GM19395 (cell line): ENCODE data around the gene LBHD1.
"Not testable (repeated sequence)": the region's sequence is repeated elsewhere in the genome, so short reads cannot be mapped to it uniquely, and the experiment has no call there.

Experiments
- ATAC-seq: cut with Tn5 transposase; IDR thresholded peaks from one replicate; pipeline ENCODE4 v1.9.1; 2021; ENCODE audit warnings: mild to moderate bottlenecking, moderate library complexity; ENCODE audit not compliant: unreplicated experiment

The LBHD1 gene

DNA sequence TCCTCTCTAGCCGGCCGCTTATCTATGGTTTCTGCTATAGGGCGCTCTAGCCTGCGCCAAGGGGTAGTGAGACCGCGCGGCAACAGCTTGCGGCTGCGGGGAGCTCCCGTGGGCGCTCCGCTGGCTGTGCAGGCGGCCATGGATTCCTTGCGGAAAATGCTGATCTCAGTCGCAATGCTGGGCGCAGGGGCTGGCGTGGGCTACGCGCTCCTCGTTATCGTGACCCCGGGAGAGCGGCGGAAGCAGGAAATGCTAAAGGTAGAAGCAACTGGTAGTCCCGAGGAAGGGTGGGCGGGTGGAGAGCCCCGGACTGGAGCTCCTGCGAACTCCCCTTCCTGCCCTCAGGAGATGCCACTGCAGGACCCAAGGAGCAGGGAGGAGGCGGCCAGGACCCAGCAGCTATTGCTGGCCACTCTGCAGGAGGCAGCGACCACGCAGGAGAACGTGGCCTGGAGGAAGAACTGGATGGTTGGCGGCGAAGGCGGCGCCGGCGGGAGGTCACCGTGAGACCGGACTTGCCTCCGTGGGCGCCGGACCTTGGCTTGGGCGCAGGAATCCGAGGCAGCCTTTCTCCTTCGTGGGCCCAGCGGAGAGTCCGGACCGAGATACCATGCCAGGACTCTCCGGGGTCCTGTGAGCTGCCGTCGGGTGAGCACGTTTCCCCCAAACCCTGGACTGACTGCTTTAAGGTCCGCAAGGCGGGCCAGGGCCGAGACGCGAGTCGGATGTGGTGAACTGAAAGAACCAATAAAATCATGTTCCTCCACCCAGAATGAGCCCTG is at the start of gene LBHD1, which contains the start of gene UQCC3:
Gene LBHD1 (minus strand): TSS at position 660 of the 782 bp plus-strand sequence. CDS start 2,236 bp downstream, outside the sequence.
Gene UQCC3 (plus strand): TSS at position 66 of the 782 bp plus-strand sequence. CDS start 73 bp downstream, at position 139.
- peak; percentile 63 for ATAC-seq

DNA sequence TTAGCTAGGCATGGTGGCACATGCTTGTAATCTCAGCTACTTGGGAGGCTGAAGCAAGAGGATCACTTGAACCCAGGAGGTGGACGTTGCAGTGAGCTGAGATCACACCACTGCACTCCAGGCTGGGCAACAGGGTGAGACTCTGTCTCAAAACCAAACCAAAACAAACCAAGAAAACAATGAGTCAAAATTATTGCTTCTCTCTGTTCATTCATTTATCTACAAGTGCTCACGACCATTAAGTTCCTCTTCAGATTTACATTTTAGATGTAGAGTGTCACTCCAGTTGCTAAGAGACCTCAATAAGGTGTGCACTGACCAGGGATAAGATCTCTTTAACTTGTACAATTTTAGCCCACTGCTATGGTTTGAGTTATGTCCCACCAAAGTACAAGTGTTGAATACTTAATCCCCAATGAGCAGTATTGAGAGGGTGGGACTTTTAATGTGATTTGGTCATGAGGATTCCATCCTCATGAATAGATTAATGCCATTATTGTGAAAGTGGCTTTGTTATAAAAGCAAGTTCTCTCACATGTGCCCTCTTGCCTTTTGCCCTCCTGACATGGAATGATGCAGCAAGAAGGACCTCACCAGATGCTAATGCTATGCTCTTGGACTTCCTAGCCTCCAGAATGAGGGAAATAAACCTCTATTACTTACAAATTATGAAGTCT is 47.4 kb upstream of the LBHD1 start:
- no peak for ATAC-seq

DNA sequence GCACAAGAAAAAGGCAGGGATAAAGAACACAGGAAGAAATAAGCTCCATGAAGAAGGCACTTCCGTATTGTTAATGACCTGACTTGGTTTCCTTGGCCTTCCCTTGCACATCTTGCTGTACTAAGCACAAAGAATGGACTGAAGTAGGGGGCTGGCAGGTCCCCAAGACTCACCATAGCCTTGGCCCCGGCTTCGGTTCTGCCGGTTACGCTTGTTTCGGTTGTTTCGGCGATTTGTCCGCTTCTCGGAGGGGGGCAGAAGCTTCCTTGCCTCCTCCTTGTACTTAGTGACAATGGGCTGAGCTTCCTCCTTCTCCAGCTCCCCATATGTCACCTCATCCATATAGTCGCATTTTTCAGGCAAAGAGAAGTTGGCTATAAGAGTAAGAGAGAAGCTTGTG is 44.7 kb upstream of the LBHD1 start:
- ATAC-seq, result no peak

- no peak for ATAC-seq
These were observed 44.1 kb upstream of the LBHD1 start for GRCh38 chr11:62716206-62716605.

DNA sequence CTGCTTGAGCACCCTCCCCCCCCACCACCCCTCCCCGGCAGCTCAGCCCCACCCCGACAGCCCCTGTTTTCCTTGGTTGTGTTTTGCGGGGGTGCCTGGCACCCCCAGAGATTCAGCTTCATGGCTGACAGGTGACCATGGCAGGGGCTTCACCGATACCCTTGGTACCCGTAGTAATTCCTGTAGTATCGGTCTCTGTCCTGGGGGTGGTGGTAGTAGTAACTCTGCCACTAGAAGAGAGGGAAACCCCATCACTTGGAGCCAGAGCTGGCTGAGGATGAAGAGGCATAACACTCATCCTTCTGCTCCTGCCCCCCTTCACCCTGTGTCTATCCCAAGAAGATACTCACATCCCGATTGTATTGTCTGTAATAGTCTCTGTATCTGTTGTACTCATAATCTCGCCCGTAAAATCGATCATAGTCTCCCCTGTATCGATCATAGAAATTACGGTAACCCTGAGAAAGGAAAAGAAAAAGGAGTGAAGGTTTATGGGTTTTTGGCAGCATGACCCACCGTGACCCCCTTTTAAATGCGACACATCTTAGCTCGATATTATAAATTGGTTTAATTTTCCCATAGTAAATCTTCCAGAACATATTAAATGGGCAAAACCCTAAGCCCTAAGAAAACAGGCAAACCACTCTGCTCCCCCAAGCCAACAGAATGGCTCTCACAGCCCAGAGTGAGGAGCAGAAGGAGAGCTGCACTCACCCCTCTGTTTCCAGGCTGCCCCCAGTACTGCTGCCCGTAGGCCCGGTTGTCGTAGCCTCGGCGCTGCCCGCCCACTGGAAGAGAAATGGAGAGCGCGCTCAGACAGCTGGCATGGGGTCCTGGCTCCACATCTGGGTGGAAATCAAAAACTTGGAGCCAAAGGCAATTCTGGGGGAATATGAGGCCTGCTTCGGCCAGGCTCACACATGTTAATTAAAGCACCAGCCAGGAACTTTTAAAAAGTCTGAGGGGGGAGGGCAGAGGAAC is 43.4 kb upstream of the LBHD1 start:
- no peak for ATAC-seq

DNA sequence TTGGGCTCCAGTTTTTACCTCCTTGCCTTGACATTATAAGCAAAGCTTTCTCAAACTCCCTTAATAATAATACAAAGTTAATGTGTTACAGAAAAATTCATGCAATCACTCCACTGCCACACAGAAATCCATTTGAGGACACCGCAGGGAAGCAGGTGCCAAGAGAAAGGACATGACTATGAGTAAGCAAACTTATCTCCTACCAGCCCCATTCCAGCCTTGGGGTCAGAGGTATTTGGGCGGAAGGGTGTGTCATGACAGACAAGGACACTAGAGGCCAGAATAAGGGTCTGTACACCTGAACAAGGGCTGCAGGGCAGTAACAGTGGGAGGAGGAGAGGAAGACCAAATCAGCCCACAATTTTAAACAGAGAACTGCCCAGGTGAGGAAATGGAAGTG is 41.3 kb upstream of the LBHD1 start:
- no peak for ATAC-seq

- ATAC-seq, result no peak
These were observed 40.8 kb upstream of the LBHD1 start for GRCh38 chr11:62712861-62713260.

- no peak for ATAC-seq
These were observed 40.3 kb upstream of the LBHD1 start for GRCh38 chr11:62712276-62712812.

DNA sequence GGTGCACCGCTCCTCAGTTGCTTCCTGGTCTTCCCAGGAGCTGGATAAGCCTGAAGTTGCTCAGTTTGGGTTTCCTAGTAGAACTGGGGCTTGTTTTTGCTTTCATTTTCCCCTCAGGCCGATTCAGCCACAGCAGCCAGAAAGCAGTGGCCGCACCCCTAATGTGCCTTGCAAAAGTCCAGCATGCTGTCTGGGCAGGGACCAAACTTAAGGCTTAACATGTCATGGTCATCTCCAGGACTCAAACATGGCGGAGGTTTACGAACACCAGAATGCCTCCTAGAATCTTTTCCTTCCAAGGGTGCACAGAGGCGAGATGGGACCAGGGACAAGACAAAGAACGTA is 37.9 kb upstream of the LBHD1 start:
- ATAC-seq, result peak; percentile 6

DNA sequence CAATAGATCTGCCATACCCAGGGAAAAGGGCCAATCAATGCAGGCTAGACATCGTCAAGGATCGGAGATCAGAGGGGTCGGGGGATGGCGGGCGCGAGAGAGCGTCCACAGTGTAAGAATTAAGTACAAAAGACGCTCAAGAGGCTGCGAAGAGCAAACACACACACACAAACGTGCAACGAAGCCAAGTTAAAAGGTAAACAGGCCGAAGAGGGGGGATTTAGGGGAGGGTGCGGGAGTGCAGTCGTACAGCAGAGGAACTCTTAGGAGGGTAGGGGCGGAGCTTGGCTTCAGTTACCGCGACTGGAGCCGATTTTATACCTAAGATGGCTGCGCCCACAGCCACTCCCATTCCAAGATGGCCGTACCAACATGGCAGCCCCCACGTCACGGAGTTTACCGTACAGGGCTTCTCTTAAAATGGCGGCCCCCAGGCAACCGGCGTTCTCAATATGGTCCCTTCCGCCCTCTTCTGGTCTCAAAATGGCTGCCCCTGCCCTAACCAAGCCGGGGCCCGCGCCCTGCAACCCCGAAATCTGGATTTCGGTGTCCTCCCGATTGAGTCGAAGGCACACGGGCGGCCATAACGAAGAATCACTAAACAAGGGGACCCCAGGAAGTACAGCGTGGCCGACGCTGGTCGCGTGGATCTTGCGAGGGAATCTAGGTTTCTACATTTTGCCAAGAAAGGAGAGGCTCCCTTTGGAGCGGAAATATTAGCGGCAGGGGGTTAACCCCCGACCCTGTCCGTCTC is 37.4 kb upstream of the LBHD1 start:
- peak; percentile 70 for ATAC-seq

GRCh38 chr11:62708793-62709192 is 36.7 kb upstream of the LBHD1 start:
- ATAC-seq, result no peak

DNA sequence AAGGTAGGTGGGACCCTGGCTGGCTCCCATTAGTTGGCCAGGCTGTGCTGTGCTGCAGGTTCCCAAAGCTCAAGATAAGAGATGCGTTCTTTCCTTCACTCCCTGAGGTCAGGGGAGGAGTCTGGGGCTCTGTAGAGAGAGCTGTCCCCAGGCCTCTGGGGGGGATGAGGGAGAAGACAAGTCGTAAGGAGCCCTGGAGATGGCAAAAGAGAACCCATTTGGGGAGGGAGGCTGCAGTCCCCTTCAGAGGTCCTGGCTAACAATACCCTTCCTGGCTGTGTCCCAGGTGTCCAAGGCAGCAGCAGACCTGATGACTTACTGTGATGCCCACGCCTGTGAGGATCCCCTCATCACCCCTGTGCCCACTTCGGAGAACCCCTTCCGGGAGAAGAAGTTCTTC is 36.3 kb upstream of the LBHD1 start:
- ATAC-seq, result no peak

DNA sequence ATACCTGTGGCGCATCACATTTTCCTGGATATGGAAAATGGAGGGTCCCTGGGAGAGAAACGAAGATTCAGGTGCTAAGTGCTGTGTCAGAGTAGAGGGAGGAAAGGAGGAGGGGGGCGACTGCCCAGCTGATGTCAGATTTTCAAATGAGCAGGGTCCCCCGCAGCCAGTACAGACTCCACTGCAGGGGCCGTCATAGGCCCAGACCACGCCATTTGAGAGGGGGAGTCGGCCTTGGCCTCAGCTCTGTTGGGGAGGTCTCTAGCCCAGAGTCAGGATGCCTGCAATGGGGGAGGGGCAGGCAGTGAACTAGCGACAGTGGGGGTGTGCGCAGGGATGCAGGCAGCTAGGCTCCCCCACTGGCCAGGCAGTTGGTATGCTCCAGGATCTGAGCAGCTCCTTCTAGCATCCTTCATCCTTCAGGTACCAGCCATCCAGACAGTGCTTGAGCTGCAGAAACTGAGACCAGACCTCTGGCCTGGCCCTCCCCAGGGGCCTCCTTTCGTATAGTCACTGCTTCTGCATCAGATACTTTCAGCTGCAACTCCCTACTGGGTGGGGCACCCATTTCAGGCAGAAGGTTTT is 35.3 kb upstream of the LBHD1 start, which contains the start of the genes BSCL2 and GNG3:
Gene BSCL2 (minus strand): TSS at position 148 of the 585 bp plus-strand sequence. CDS start 229 bp downstream, outside the sequence.
Gene GNG3 (plus strand): TSS at position 400 of the 585 bp plus-strand sequence. CDS start 620 bp downstream, outside the sequence.
- ATAC-seq, result no peak

- ATAC-seq, result no peak
These were observed 34.8 kb upstream of the LBHD1 start for GRCh38 chr11:62706850-62707247.

GRCh38 chr11:62705880-62706849 is 34.1 kb upstream of the LBHD1 start:
- ATAC-seq, result peak; percentile 58

DNA sequence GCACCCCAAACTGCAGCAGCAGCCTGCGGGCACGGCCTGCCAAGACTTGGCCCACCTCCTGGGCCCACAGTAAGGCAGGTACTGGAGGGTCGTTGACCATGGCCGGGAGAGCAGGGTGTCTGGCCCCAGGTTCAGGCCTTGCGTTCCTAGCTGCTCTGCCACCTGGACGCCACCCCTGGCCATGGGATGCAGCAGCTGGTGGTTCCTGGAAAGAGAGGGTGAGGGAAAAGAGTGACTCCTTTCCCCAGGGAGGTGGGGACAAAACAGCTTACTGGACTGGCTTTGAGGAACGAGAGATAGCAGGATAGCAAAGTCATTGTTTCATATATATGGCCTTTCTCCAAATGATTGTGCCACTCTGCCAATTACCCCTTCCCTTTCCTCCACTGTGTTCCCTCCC is 33.3 kb upstream of the LBHD1 start:
- ATAC-seq, result no peak

DNA sequence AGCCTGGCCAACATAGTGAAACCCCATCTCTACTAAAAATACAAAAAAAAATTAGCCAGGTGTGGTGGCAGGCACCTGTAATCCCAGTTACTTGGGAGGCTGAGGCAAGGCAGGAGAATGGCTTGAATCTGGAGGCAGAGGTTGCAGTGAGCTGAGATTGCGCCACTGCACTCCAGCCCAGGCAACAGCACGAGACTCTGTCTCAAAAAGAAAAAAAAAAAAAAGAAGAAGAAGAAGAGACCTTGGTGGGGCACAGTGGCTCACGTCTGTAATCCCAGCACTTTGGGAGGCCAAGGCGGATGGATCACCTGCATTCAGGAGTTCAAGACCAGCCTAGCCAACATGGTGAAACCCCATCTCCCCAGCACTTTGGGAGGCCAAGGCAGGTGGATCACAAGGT is 31.9 kb upstream of the LBHD1 start:
- not testable (repeated sequence) for ATAC-seq

- no peak for ATAC-seq
These were observed 30.2 kb upstream of the LBHD1 start for GRCh38 chr11:62702246-62702645.
